NCI-H69 (cell line): ENCODE measurements around the gene PAQR7.

ENCODE experiments used
- DNase-seq: peaks from one replicate; lab custom pipeline; 2025; lab: John Stamatoyannopoulos, UW

Gene PAQR7

DNA sequence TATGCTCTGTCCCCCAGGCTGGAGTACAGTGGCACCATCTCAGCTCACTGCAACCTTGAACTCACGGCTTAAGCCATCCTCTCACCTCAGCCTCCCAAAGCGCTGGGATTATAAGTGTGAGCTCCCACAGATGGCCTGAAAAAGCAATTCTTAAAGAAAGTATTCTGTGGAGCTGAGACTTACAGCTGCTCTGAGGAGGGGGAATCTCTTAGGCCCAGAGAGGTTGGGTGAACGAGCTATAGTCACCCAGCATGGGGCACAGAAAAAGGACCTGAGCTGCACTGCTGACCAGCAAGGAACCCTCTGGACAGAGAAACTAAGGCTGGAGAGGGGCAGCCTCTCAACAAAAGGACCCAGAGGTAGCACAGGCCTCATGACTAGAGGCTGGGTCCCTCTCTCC, 1.3 kb downstream of the PAQR7 start:
- DNase-seq = no peak

DNA sequence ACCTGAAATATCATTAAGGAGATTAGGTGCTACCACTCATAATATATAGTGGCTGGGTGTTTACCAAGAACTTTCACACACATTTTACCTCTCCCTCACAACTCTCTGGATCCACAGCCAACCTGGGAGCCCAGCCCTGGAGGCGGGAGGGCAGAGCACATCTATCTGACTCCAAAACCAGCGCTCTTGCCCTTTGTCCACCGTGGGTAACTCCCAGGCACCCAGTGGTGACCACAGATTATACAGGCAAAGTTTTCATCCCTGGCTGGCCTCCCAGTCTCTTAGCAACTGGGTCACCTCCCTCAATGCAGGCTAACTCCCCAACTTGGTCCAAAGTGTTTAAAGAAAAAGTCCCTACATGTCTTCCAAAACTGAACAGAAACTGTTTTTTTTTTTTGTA, 2.4 kb downstream of the PAQR7 start:
- no peak for DNase-seq

DNA sequence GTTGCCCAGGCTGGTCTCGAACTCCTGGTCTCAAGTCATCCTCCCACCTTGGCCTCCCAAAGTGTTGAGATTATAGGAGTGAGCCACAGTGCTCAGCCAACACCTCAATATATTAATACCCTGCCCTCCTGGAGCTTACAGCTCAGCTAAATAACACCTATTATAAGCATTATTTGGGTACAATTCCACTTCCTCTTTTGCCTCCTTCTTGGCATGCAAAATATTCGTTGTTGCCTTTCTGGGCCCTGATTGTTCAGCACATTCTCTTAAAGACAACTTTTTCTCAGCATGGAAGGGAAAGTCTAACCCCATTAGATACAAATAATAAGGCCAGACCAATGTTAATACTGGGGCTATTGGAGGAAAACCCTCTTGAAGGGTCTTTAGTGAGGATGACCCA, 2.8 kb downstream of the PAQR7 start:
- DNase-seq = no peak

DNA sequence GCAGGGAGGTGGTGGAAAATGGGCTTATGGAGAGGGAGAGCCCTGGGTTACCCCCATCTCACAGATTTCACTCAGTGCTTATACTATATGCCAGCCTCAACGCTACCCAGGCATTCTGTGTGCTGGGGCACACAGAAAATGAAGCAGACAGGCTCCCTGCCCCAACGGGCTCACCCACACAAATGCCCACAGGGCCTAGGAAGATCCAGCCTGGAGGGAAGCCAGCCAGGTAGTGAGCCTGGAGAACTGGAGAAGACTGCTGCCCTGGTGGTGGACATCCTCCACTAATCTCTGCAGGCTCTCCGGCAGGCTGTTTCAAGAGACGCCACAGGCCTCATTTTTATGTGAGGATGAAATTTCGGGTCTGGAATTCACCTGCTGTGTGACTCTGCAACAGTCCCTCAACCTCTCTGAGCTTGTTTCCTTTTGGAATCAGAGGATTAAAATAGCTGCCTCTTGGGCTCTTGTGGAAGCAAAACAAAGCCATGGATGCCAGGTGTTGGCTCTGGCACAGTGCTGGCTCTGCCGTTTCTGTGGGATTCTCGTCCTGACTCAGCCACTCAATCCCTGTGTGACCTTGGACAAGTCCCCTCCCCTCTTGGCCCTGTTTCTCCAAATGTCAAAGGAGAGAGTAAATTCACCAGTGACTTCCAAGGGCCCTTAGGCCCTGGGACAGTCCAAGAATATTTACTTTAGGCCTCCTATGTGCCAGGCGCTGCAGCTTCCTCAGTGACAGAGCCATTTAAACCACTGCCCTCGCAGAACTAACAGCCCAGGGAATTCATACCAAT, 3.6 kb downstream of the PAQR7 start:
- no peak for DNase-seq

DNA sequence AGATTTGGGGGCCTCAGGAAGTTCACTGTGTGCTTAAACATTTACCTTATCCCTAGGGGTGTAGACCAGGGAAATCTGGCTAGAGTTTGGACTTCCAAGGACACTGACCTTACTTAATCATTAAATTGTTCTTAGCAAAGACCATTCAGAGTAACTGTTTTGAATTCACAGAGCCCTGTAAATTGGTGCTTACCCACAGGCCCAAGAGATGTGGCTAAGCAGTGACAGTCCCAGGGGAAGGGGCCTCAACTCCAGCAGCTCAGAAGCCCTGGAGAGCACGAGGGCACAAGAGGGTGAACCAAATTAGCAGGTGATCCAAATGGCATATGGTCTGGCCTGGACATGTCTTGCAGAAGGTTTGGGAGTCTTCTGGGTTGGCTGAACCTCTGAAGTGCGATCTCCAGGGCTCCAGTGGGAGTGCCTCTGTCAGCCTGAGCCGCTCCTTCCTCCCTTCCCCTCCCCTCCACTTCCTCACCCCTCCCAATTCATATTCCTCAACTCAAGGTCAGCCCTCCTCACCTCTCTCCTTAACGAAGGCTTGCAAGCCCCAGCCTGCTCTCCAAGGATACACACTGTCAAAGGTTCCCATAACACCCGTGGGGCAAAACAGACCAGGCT, 4.3 kb downstream of the PAQR7 start:
- peak; percentile 10 for DNase-seq

- DNase-seq = no peak
Observed at GRCh38 chr1:25870614-25871013, 4.9 kb downstream of the PAQR7 start.

DNA sequence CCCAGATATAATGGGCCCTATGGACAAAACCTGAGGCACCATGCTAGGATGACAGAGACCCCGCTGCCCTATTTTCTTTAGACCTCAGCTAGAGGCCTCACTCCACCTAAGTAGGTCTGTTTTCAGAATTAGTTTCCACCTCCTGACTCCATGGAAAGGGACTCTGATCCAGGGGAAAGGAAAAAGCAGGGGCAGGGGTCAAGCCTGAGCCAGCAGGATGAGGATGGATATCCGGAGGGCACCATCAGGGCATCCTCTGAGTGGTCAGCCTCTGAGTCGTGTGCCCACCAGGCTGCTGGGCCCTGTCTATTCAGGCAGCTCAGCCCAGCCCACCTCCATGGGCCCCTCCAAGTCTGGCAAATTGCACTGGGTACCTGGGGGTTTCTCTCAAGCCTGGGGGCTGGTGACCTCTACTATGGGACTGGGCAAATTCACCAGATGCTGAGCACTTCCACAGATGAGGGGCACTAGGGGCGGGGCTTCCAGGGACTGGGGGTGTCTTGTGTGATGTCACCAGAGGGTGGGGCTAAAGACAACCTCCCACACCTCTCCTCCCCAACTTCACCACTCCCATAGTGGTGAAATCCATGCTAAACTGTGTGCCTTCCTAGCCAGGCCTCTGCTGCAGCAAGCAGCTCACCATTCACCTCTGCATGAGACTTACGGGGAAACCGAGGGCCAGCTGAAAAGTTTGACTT, 5.5 kb downstream of the PAQR7 start:
- no peak for DNase-seq

DNA sequence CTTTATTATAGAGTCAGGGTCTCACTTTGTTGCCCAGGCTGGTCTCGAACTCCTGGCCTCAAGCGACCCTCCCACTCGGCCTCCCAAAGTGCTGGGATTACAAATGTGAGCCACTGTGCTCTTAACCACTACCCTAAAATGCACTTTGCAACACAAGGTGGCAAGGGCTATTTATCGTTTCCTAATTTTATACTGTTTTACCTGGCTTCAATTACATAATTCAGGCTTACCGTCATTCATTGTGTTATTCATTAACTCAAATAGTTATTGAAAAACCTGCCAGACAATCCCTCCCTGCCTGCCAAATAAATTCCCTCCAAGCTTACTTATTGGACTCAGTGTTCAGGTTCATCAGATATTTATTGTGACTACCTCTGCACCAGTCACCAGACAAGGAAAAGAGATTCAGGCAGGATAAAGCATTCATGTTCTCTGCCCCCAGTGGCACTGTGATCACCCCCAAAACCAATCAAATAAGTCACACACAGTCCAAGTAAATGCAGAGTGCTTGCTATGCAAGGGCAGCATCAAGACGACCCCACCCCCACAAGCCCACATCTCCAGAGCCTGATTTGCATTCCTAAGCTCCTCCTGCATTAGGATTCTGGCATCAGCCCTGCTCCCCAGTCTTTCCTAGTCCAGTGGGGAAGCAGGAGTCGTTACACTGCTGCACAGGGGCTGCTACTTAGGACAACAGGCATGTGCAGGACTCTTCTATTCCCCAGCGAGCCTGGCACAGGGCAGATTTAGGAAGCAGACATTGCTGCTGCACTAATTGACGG, 8.1 kb downstream of the PAQR7 start:
- no peak for DNase-seq

DNA sequence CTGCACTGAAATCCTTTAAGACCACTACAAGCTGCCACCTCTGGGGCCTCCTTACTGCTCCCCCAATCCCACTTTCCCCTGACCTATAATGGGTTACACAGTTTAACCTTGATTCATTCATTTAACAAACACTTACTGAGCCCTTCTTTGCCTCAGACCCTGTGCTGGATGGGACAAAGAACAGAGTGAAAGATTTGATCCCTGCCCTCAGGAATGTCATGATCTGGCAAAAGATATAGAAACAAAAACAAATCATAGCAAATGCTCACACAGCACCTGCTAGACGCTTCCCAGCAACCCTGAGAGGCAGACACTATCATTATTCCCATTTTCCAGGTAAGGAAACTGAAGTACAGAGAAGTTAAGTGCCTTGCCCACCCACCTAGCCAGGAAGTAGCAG, 9.2 kb downstream of the PAQR7 start:
- DNase-seq = no peak

- DNase-seq = no peak
Observed at GRCh38 chr1:25864434-25864833, 11.1 kb downstream of the PAQR7 start.

GRCh38 chr1:25863486-25864262, 11.8 kb downstream of the PAQR7 start:
- DNase-seq = no peak

DNA sequence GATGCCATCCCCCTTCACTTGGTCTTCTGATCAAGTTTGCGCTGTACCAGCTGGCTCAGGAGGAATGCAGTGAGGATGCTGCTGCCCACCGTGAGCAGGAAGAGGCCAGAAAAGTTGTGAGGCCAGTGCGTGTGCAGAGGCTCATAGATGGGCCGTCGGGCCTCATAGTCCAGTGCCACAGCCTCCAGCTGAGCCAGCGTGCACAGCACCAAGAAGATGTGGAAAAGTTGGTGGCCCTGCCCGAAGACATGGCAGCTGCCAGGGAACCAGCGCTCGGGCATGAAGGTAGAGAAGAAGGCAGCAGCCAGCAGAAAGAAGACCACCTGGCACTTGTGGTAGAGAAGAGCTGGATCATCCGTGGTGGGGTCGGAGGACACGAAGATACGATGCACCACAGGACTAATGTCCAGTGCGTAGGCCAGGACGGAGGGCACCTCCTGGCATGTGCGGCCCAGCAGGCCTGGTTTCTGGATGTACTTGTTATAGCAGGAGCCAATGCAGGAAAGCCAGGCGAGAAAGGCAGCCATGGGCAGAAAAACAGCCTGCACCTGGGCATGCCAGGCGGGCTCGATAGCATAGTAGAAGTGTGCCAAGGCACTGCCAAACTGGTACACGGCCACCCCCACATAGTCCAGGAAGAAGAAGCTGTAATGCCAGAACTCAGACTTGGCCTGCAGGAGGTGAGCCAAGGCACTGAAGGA, 12.6 kb downstream of the PAQR7 start:
- no peak for DNase-seq

DNA sequence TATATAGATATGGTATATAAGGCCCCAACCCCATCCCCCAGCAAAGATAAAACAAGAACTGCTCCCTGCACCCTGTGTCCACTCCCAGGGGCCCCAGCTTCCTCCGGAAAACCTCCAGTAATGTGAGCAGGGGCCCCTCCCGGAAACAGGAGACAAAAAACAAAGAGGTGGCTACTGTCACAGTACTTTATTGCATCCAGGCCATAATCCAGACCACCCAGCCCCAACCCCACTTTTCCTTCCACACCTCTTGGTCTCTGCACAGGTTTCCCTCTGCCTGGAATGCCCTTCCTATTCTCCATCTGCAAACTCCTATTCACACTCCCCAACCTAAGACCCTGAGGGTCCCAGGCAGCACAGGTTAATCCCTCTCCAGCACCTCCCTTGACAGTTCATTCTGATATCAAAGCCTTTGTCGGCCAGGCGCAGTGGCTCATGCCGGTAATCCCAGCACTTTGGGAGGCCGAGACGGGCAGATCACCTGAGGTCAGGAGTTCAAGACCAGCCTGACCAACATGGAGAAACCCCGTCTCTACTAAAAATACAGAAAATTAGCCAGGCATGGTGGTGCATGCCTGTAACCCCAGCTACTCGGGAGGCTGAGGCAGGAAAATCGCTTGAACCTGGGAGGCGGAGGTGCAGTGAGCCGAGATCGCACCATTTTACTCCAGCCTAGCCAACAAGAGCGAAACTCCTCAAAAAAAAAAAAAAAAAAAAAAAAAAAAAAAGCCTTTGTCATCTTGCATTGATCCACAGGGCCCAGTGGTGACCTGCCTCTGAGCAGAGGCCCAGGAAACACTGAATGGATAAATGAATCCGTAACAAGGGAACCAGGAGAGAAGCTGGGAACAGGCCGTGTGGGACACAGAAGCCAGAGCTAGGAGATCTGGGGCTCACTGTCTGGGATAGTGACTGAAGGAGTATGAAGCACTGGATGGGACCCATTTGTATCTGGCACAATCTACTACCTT, 13.9 kb downstream of the PAQR7 start:
- DNase-seq = no peak

DNA sequence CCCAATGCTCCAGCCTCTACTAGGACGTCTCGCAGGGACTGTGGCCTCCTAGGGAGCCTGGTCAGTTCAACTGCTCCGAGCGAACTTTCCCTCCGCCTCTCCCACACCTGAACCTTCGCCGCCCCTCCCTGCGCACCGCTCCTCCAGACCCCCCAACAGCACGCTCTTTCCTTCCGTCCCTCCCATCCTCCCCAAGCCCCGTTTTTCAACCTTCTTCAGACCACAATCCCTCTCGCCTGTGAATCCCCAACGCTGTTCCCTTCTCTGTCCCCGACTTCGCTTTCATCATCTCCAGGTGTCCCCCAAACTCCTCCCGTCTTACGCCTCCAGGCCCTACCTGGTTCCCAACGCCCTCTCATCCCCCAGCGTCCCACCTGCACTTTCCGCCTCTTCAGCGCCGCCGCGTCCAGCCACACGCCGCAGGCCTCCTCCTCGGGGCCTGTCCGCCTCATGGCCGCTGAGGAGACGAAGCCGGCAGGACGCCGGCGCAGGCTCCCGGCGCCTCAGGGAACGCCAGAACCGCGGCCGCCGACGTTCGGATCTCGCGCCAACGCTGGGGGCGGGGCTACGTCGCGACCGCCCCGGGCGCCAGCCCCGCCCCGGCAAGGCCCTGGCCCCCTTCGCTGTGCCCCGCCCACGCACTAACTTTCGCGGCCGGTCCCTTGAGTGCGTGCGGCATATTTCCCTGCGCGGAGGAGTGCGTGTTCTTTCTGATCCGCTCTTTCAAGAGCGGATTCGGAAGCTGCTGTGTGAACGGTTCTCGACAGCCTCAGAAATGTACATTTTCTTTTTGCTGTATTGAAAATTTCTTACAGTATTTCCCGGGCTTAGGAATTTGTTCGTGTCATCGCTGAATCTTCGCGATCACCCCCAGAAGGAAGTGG, 16.4 kb downstream of the PAQR7 start, which contains the start of gene AUNIP:
AUNIP (minus strand) TSS at position 552 of the 884 bp plus-strand sequence; CDS start at position 452, 100 bp downstream.
- peak; percentile 87 for DNase-seq

- DNase-seq = no peak
Observed at GRCh38 chr1:25858494-25858893, 17.0 kb downstream of the PAQR7 start.

GRCh38 chr1:25856856-25857255, 18.7 kb downstream of the PAQR7 start:
- no peak for DNase-seq

DNA sequence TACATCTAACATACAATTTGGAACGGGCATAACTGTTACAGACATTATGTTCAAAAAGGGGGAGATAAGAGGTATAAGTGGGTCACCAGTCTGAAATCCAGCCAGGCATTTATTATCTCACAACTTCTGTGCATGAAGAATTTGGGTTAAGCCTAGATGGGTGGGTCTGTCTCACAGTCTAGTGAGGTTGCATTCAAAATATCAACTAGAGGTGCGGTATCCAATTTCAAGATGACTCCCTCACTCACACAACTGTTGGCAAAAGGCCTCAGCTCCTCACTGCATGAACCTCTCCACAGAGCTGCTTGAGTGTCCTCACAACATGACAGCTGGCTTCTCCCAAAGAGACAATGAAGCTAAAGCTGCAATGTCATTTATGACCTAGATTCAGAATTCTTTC, 21.0 kb downstream of the PAQR7 start:
- peak; percentile 12 for DNase-seq

DNA sequence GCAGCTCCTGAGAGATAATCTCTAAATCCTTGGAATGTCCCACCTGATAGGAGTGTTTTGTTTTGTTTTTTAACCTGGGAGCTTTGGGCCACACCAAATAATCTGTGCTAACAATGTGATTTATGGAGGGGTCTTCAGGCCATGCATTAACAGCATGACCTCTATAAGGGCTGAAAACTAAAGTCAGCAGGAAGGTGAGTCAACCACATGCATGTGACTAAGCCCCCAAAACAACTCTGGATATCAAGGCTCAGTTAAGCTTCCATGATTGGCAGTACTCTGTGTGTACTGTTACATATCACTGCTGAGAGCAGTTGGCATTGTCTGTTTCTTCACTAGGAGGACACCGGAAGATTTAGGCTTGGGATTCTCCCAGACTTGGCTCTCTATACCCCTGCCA, 27.0 kb downstream of the PAQR7 start:
- DNase-seq = no peak

- DNase-seq = no peak
Observed at GRCh38 chr1:25847929-25848328, 27.6 kb downstream of the PAQR7 start.
